Upper lobe of left lung (tissue), 6 donors: ENCODE data around the gene FASTK. TPM values are rescaled to one million over a fixed set of nuclear protein-coding genes. Genes with fewer than 3 reads are reported as not detected.

Source experiments
- ATAC-seq, 2 donors: fragments of 200-7000 bp; cut with Tn5 transposase; one replicate each; pipeline ENCODE4 v1.9.1; 2022; ENCODE audit warnings: mild to moderate bottlenecking in 2 of 2, moderate library complexity in 2 of 2; ENCODE audit not compliant: low FRiP score in 2 of 2
- DNase-seq, 2 donors: peaks; one replicate each; pipeline ENCODE4 v3.0.0-alpha.2; 2019 to 2020
- H3K27ac ChIP-seq, 4 donors: fragments of 200-600 bp; sonication (generic); one replicate each; pipeline ENCODE4 v1.5.1; 2016 to 2019
- H3K27me3 ChIP-seq, 4 donors: fragments of 200-600 bp; sonication (generic); one replicate each; pipeline ENCODE4 v1.5.1; 2017 to 2019
- H3K36me3 ChIP-seq, 4 donors: fragments of 200-600 bp; sonication (generic); one replicate each; pipeline ENCODE4 v1.5.1; 2016 to 2019
- H3K4me1 ChIP-seq, 4 donors: fragments of 200-600 bp; sonication (generic); one replicate each; pipeline ENCODE4 v1.5.1; 2018 to 2019
- H3K4me3 ChIP-seq, 4 donors: fragments of 200-600 bp; sonication (generic); one replicate each; pipeline ENCODE4 v1.5.1; 2017 to 2019; ENCODE audit warnings: mild to moderate bottlenecking in 2 of 4, moderate library complexity in 1 of 4
- H3K9me3 ChIP-seq, 4 donors: fragments of 200-600 bp; sonication (generic); one replicate each; pipeline ENCODE4 v1.5.1; 2018 to 2019
- CTCF ChIP-seq, 6 experiments: fragments of 450-650 bp in 4 of 6; fragments of 200-600 bp in 2 of 6; sonication (generic) in 2 of 6; IDR thresholded peaks; one replicate each; pipeline ENCODE4 v1.5.1; 2016 to 2019; ENCODE audit warnings: antibody characterized with exemption in 6 of 6
- EP300 ChIP-seq, 4 donors: sonication (generic); formaldehyde crosslinking; IDR thresholded peaks; one replicate each; pipeline ENCODE4 v1.5.1; 2017; ENCODE audit warnings: antibody characterized with exemption in 4 of 4, control low read depth in 2 of 4
- POLR2A ChIP-seq, 4 donors: fragments of 450-650 bp; IDR thresholded peaks; one replicate each; pipeline ENCODE4 v1.5.1; 2016 to 2017; ENCODE audit warnings: antibody characterized with exemption in 4 of 4, mild to moderate bottlenecking in 2 of 4
- POLR2AphosphoS5 ChIP-seq, 2 donors: sonication (generic); formaldehyde crosslinking; IDR thresholded peaks; one replicate each; pipeline ENCODE4 v1.5.1; 2017; ENCODE audit warnings: antibody characterized with exemption in 2 of 2
- WGBS, 2 donors: methylation state at CpG; one replicate each; pipeline ENCODE4 v1.1.5; 2017 to 2018; 5-methylcytosine and 5-hydroxymethylcytosine counted together
- total RNA-seq, 6 donors: library from RNA; depleted of rRNA in 4 of 6; stranded (reverse); fragments of >200 nt in 4 of 6; gene quantifications; one replicate each; pipeline versions ENCODE4 v1.1.0 to v1.2.1, GENCODE V29; 2016 to 2021
- donor health status: DM: no; HTN: no; CAD: no; lungs with moderate emphysema.
- donor health status: DM: no; HTN: yes; CAD: no; lungs with severe emphysema.

FASTK gene
- total RNA-seq, 6 donors from 2014 or later = 54.3 to 136 (median 78.0) TPM

GRCh38 chr7:151053096-151053495 lies 27.5 kb downstream of the FASTK start:
- H3K36me3 ChIP-seq = peaks cover 0 to 3% (median 0%) of the 10 kb centered on the region in 4 donors
- H3K4me1 ChIP-seq = peaks cover 18 to 39% (median 21%) of the 10 kb centered on the region in 4 donors
- ATAC-seq (no peak), DNase-seq (no peak)
- no peaks in the 10 kb centered on the region for H3K9me3 ChIP-seq
- H3K4me3 ChIP-seq = no peak overlapping the region
- no peak overlapping the region for H3K27ac ChIP-seq
- TF ChIP-seq POLR2AphosphoS5 (IDR thresholded peaks at IDR 0.05) (no peak), POLR2A (IDR thresholded peaks at IDR 0.05) (no peak), EP300 (IDR thresholded peaks at IDR 0.05) (no peak), CTCF (IDR thresholded peaks at IDR 0.05) (no peak)
- H3K27me3 ChIP-seq = no peaks in the 10 kb centered on the region
- WGBS, 2 donors = 53 to 62% methylated on average over 3 to 4 of the region's 4 CpGs

- peak overlapping the region in 1 of 4 donors; percentile 3 for H3K4me3 ChIP-seq
- peak in 1 of 2 donors; percentile 69 for ATAC-seq
- H3K27me3 ChIP-seq = no peaks in the 10 kb centered on the region
- H3K9me3 ChIP-seq = no peaks in the 10 kb centered on the region
- 5 to 6% methylated on average over 13 to 34 of the region's 50 CpGs for WGBS, 2 donors
- H3K36me3 ChIP-seq = peaks cover 0 to 3% (median 0%) of the 10 kb centered on the region in 4 donors
- peaks cover 11 to 36% (median 12%) of the 10 kb centered on the region in 4 donors for H3K4me1 ChIP-seq
- no peak overlapping the region for H3K27ac ChIP-seq
- DNase-seq = peak in 1 of 2 donors; percentile 94
- peak in 1 of 2 donors; percentile 6 for TF ChIP-seq POLR2AphosphoS5 (IDR thresholded peaks at IDR 0.05)
- TF ChIP-seq POLR2A (IDR thresholded peaks at IDR 0.05) = no peak
Measured at GRCh38 chr7:151051108-151051507, 29.5 kb downstream of the FASTK start.

- no peak for ATAC-seq
- H3K27ac ChIP-seq = no peak overlapping the region
- H3K36me3 ChIP-seq = peaks cover 0 to 18% (median 10%) of the 10 kb centered on the region in 4 donors
- no peaks in the 10 kb centered on the region for H3K27me3 ChIP-seq
- TF ChIP-seq POLR2A (IDR thresholded peaks at IDR 0.05) (no peak), CTCF (IDR thresholded peaks at IDR 0.05) (no peak), EP300 (IDR thresholded peaks at IDR 0.05) (no peak), POLR2AphosphoS5 (IDR thresholded peaks at IDR 0.05) (no peak)
- 88 to 91% methylated on average over 30 to 38 of the region's 38 CpGs for WGBS, 2 donors
- no peak overlapping the region for H3K4me3 ChIP-seq
- H3K9me3 ChIP-seq = no peaks in the 10 kb centered on the region
- DNase-seq = peak in 1 of 2 donors; percentile 86
- peaks cover 11 to 36% (median 12%) of the 10 kb centered on the region in 4 donors for H3K4me1 ChIP-seq
Measured at GRCh38 chr7:151048911-151049463, 31.6 kb downstream of the FASTK start.

- TF ChIP-seq POLR2A (IDR thresholded peaks at IDR 0.05) (no peak), POLR2AphosphoS5 (IDR thresholded peaks at IDR 0.05) (no peak), EP300 (IDR thresholded peaks at IDR 0.05) (no peak), CTCF (IDR thresholded peaks at IDR 0.05) (no peak)
- no peak within 1 kb of the TSS for H3K4me3 ChIP-seq
- no peak for ATAC-seq
- peaks cover 0 to 22% (median 12%) of the 10 kb centered on the region in 4 donors for H3K36me3 ChIP-seq
- H3K27me3 ChIP-seq = no peaks in the 10 kb centered on the region
- DNase-seq = peak in 1 of 2 donors; percentile 76
- H3K4me1 ChIP-seq = peaks cover 9 to 31% (median 11%) of the 10 kb centered on the region in 4 donors
- no peak within 1 kb of the TSS for H3K27ac ChIP-seq
- no peaks in the 10 kb centered on the region for H3K9me3 ChIP-seq
- 71 to 80% methylated on average over 14 to 22 of the region's 22 CpGs for WGBS, 2 donors
Measured at GRCh38 chr7:151047976-151048815, 32.4 kb downstream of the FASTK start, which contains the start of gene ASIC3. Gene ASIC3, plus strand, starts transcription at chr7:151048531. Its CDS starts 355 bp downstream, at chr7:151048886.
